ENCODE data around the gene GARNL3. TPM values are rescaled to one million over a fixed set of nuclear protein-coding genes. Genes with fewer than 3 reads are reported as not detected.

Gene GARNL3
- total RNA-seq, 2 experiments from 2014 or later, result 16.1 to 17.2 TPM

DNA sequence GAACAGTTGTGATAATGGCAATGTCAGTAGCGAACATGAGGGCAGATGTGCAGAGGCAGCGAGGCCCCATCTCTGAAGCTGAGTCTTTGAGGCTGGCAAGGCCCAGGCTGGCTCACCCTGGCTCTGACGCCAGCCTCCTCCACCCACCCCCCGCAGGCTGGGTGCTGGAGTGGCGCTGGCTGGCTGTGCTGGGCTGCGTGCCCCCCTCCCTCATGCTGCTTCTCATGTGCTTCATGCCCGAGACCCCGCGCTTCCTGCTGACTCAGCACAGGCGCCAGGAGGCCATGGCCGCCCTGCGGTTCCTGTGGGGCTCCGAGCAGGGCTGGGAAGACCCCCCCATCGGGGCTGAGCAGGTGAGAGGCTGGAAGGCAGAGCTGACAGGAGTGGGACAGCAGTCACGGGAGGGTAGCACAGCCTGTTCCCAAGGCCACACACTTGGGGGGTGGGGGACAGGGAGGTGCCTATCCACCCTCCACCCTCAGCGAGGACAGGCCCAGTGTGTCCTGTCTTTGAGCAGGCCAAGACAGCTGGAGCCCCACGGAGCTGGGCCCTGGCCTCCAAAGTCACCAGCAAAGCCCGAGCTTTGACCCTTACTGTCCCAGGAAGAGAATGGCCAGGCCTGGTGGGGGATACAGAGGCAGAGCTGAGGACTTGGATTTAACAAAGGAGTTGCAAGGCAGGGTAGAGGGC, 138.0 kb downstream of the GARNL3 start:
- BruUV-seq (replicated peaks), result no TSS peak
- Histone ChIP-seq H2AFZ (ENCODE audit: low read length) (no peak overlapping the region), H4K20me1 (ENCODE audit: insufficient read depth, low read length) (no peaks in the 10 kb centered on the region), H3K4me3 (ENCODE audit: low read depth, low read length, poor library complexity, severe bottlenecking) (no peak overlapping the region), H3K79me2 (ENCODE audit: insufficient read depth, low read depth, low read length) (no peaks in the 10 kb centered on the region), H3K9me3 (ENCODE audit: low read length) (no peaks in the 10 kb centered on the region), H3K36me3 (ENCODE audit: insufficient read depth, low read length) (no peaks in the 10 kb centered on the region), H3K4me1 (ENCODE audit: insufficient read depth, low read length, poor library complexity, severe bottlenecking) (peaks cover 5% of the 10 kb centered on the region), H3K4me2 (ENCODE audit: low read length) (no peak overlapping the region), H3K27ac (ENCODE audit: low read depth, low read length, poor library complexity, severe bottlenecking) (no peak overlapping the region), H3K9me2 (ENCODE audit: insufficient read depth, low read length) (no peaks in the 10 kb centered on the region)
- intact Hi-C loops (cut with micrococcal nuclease; ENCODE audit: unreplicated experiment), result no loop called here
- ChIA-PET POLR2A (no interaction called here), CTCF (ENCODE audit: unreplicated experiment) (no interaction called here)
- no peak for DNase-seq (ENCODE audit: low spot score)
- TF ChIP-seq, protein P1, sequence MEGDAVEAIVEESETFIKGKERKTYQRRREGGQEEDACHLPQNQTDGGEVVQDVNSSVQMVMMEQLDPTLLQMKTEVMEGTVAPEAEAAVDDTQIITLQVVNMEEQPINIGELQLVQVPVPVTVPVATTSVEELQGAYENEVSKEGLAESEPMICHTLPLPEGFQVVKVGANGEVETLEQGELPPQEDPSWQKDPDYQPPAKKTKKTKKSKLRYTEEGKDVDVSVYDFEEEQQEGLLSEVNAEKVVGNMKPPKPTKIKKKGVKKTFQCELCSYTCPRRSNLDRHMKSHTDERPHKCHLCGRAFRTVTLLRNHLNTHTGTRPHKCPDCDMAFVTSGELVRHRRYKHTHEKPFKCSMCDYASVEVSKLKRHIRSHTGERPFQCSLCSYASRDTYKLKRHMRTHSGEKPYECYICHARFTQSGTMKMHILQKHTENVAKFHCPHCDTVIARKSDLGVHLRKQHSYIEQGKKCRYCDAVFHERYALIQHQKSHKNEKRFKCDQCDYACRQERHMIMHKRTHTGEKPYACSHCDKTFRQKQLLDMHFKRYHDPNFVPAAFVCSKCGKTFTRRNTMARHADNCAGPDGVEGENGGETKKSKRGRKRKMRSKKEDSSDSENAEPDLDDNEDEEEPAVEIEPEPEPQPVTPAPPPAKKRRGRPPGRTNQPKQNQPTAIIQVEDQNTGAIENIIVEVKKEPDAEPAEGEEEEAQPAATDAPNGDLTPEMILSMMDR (conservative IDR thresholded peaks at IDR 0.05; ENCODE audit: low read length), result no peak
- no peak for TF ChIP-seq EZH2phosphoT487 (IDR thresholded peaks at IDR 0.05; ENCODE audit: borderline replicate concordance, low read depth, low read length)

DNA sequence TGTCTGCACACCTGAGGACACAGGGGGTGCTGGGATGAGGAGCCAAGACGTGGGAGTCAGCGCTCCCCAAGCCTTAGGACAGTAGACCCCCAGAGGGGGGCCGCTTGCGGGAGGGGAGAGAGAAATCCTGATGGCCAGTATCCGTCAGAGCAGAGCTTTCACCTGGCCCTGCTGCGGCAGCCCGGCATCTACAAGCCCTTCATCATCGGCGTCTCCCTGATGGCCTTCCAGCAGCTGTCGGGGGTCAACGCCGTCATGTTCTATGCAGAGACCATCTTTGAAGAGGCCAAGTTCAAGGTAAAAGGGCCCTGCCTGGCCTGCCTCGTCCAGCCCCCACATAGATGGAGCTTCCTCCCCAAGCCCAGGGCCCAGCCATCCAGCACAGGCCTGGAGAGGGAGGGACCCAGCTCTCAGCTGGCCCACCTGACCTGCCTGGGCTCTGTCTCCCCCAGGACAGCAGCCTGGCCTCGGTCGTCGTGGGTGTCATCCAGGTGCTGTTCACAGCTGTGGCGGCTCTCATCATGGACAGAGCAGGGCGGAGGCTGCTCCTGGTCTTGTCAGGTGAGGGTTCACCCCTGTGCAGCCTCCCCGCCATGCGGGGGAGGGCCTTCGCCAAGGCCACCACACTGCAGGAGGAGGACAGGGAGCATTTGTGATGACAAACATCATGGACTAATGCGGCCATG, 139.1 kb downstream of the GARNL3 start:
- no peaks in the 10 kb centered on the region for H4K20me1 ChIP-seq (ENCODE audit: insufficient read depth, low read length)
- H3K4me3 ChIP-seq (ENCODE audit: low read depth, low read length, poor library complexity, severe bottlenecking), result no peak overlapping the region
- no peaks in the 10 kb centered on the region for H3K36me3 ChIP-seq (ENCODE audit: insufficient read depth, low read length)
- H3K79me2 ChIP-seq (ENCODE audit: insufficient read depth, low read depth, low read length), result no peaks in the 10 kb centered on the region
- TF ChIP-seq, protein P1 (conservative IDR thresholded peaks at IDR 0.05; ENCODE audit: low read length), result no peak
- H3K9me2 ChIP-seq (ENCODE audit: insufficient read depth, low read length), result no peaks in the 10 kb centered on the region
- H3K4me1 ChIP-seq (ENCODE audit: insufficient read depth, low read length, poor library complexity, severe bottlenecking), result no peaks in the 10 kb centered on the region
- no peak overlapping the region for H3K27ac ChIP-seq (ENCODE audit: low read depth, low read length, poor library complexity, severe bottlenecking)
- H3K9me3 ChIP-seq (ENCODE audit: low read length), result no peaks in the 10 kb centered on the region
- intact Hi-C loops (cut with micrococcal nuclease; ENCODE audit: unreplicated experiment), result no loop called here
- H3K4me2 ChIP-seq (ENCODE audit: low read length), result no peak overlapping the region
- no TSS peak for BruUV-seq (replicated peaks)
- ChIA-PET CTCF (ENCODE audit: unreplicated experiment) (no interaction called here), POLR2A (no interaction called here)
- H2AFZ ChIP-seq (ENCODE audit: low read length), result no peak overlapping the region
- DNase-seq (ENCODE audit: low spot score), result no peak

DNA sequence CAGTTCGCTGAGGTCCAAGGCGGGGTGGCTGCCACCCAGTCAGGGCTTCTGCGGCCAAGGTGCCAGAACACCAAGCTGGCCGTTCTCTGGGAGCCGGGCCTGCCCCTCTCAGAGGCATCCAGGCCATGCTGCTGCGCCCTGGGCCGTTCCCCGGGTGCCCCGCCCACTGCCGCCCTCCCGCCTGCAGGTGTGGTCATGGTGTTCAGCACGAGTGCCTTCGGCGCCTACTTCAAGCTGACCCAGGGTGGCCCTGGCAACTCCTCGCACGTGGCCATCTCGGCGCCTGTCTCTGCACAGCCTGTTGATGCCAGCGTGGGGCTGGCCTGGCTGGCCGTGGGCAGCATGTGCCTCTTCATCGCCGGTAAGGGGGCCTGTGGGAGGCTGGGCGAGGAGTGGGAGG, 140.1 kb downstream of the GARNL3 start:
- Histone ChIP-seq H3K4me2 (ENCODE audit: low read length) (no peak overlapping the region), H3K9me3 (ENCODE audit: low read length) (no peaks in the 10 kb centered on the region), H3K9me2 (ENCODE audit: insufficient read depth, low read length) (no peaks in the 10 kb centered on the region), H3K36me3 (ENCODE audit: insufficient read depth, low read length) (no peaks in the 10 kb centered on the region), H3K79me2 (ENCODE audit: insufficient read depth, low read depth, low read length) (no peaks in the 10 kb centered on the region), H3K4me1 (ENCODE audit: insufficient read depth, low read length, poor library complexity, severe bottlenecking) (no peaks in the 10 kb centered on the region), H3K4me3 (ENCODE audit: low read depth, low read length, poor library complexity, severe bottlenecking) (no peak overlapping the region), H3K27ac (ENCODE audit: low read depth, low read length, poor library complexity, severe bottlenecking) (no peak overlapping the region), H4K20me1 (ENCODE audit: insufficient read depth, low read length) (no peaks in the 10 kb centered on the region), H2AFZ (ENCODE audit: low read length) (no peak overlapping the region)
- CTCF ChIA-PET (ENCODE audit: unreplicated experiment), result interaction anchor here (0.5 kb wide), 1 partner anchor 1263 kb away, joined by 3 read pairs; no protein-coding TSS in a partner anchor
- intact Hi-C loops (cut with micrococcal nuclease; ENCODE audit: unreplicated experiment), result no loop called here
- BruUV-seq (replicated peaks), result no TSS peak
- no peak for DNase-seq (ENCODE audit: low spot score)
- POLR2A ChIA-PET, result no interaction called here
- no peak for TF ChIP-seq EZH2phosphoT487 (IDR thresholded peaks at IDR 0.05; ENCODE audit: borderline replicate concordance, low read depth, low read length)
- TF ChIP-seq, protein P1 (conservative IDR thresholded peaks at IDR 0.05; ENCODE audit: low read length), result no peak

All from OCI-LY7 (cell line).